Endothelial cell of umbilical vein (primary cell): ENCODE results near the gene KRT77. TPM values are rescaled to one million over a fixed set of nuclear protein-coding genes. Genes with fewer than 3 reads are reported as not detected.

Source experiments
- BruUV-seq: library from RNA; stranded (reverse); fragments of 400-500 nt; replicated peaks from 2 replicates; lab custom pipeline; 2021; lab: Mats Ljungman, UMichigan
- CTCF ChIA-PET: fragments of 300-600, 350-600 bp; sonication (Branson Sonifier 250); formaldehyde crosslinking; loops from one replicate; lab custom pipeline; 2021; ENCODE audit warnings: antibody characterized with exemption, inconsistent platforms; lab: Charles Lee
- POLR2A ChIA-PET: fragments of 300-600, 350-600 bp; sonication (Branson Sonifier 250); formaldehyde crosslinking; loops from one replicate; lab custom pipeline; 2021; ENCODE audit warnings: antibody characterized with exemption, inconsistent platforms; lab: Charles Lee
- DNase-seq: peaks from one replicate; pipeline ENCODE4 v3.0.0-alpha.2; 2011; ENCODE audit warnings: low read depth, low spot score
- FAIRE-seq: peaks from 2 replicates; lab custom pipeline; 2011; peaks lifted over from hg19 to GRCh38; lab: Jason Lieb, UNC
- H2AFZ ChIP-seq: 2 replicates; pipeline ENCODE4 v1.6.0; 2012; ENCODE audit warnings: low read depth, low read length, control low read depth, inconsistent platforms
- H3K27ac ChIP-seq: 2 replicates; pipeline ENCODE4 v1.5.1; 2011; ENCODE audit warnings: low read depth, mild to moderate bottlenecking, control low read depth, low read length, moderate library complexity; ENCODE audit not compliant: insufficient read depth
- H3K27me3 ChIP-seq, 2 experiments: 2 replicates each; pipeline versions ENCODE4 v1.6.0 to v1.6.1; 2011; ENCODE audit warnings: low read length in 2 of 2, mixed read lengths in 1 of 2; ENCODE audit not compliant: control insufficient read depth in 2 of 2, insufficient read depth in 2 of 2
- H3K36me3 ChIP-seq, 2 experiments: 2 replicates in 1 of 2; 3 replicates in 1 of 2; pipeline ENCODE4 v1.5.1; 2011; ENCODE audit warnings: low read length in 2 of 2, mild to moderate bottlenecking in 1 of 2, moderate library complexity in 1 of 2; ENCODE audit not compliant: control insufficient read depth in 2 of 2, insufficient read depth in 2 of 2; ENCODE audit errors: extremely low read depth in 1 of 2
- H3K4me1 ChIP-seq: 3 replicates; pipeline ENCODE4 v1.5.1; 2011; ENCODE audit warnings: mild to moderate bottlenecking, low read length; ENCODE audit not compliant: control insufficient read depth, insufficient read depth; ENCODE audit errors: extremely low read depth
- H3K4me2 ChIP-seq: 2 replicates; pipeline ENCODE4 v1.6.1; 2011; ENCODE audit warnings: low read length, control low read depth, mixed read lengths; ENCODE audit not compliant: insufficient read depth
- H3K4me3 ChIP-seq, 3 experiments: fragments of 200-600 bp in 1 of 3; sonication (generic), shearing (Covaris generic) in 1 of 3; replicated peaks in 1 of 3; 2 replicates each; pipeline ENCODE4 v1.5.1; 2011 to 2016; ENCODE audit warnings: control low read depth in 3 of 3, low read length in 3 of 3, mild to moderate bottlenecking in 2 of 3, inconsistent platforms in 1 of 3, low read depth in 1 of 3, moderate library complexity in 1 of 3; ENCODE audit not compliant: insufficient read depth in 1 of 3
- H3K79me2 ChIP-seq: 2 replicates; pipeline ENCODE4 v1.6.0; 2012; ENCODE audit warnings: low read length, inconsistent platforms; ENCODE audit not compliant: control insufficient read depth, insufficient read depth
- H3K9ac ChIP-seq: replicated peaks from 2 replicates; pipeline ENCODE3; 2011; ENCODE audit warnings: low read length, control low read depth; ENCODE audit not compliant: insufficient read depth; ENCODE audit errors: extremely low read depth
- H3K9me1 ChIP-seq: replicated peaks from 3 replicates; pipeline ENCODE4 v1.6.0; 2011; ENCODE audit warnings: mild to moderate bottlenecking, low read length; ENCODE audit not compliant: control insufficient read depth, insufficient read depth; ENCODE audit errors: extremely low read depth
- H3K9me3 ChIP-seq: replicated peaks from 2 replicates; pipeline ENCODE4 v1.5.1; 2012; ENCODE audit warnings: low read length, inconsistent platforms; ENCODE audit not compliant: control insufficient read depth, insufficient read depth
- H4K20me1 ChIP-seq: replicated peaks from 2 replicates; pipeline ENCODE3; 2011; ENCODE audit warnings: mild to moderate bottlenecking, low read length; ENCODE audit not compliant: control insufficient read depth, insufficient read depth; ENCODE audit errors: extremely low read depth
- EZH2 ChIP-seq: IDR thresholded peaks from 2 replicates; pipeline ENCODE4 v1.6.1; 2012; ENCODE audit warnings: borderline replicate concordance, low read depth, mild to moderate bottlenecking, moderate library complexity, low read length, inconsistent platforms; ENCODE audit not compliant: severe bottlenecking
- FOS ChIP-seq: IDR thresholded peaks from 2 replicates; pipeline ENCODE4 v1.6.1; 2011; ENCODE audit warnings: mild to moderate bottlenecking, low read length, moderate library complexity, borderline replicate concordance; ENCODE audit not compliant: insufficient read depth
- JUN ChIP-seq: IDR thresholded peaks from 2 replicates; pipeline ENCODE4 v1.6.1; 2011; ENCODE audit warnings: borderline replicate concordance, low read depth; ENCODE audit not compliant: insufficient read length, insufficient read depth
- MYC ChIP-seq: IDR thresholded peaks from one replicate; pipeline ENCODE4 v1.6.1; 2011; ENCODE audit warnings: mild to moderate bottlenecking, low read depth, low read length
- POLR2AphosphoS5 ChIP-seq: IDR thresholded peaks from 2 replicates; pipeline ENCODE4 v1.6.1; 2012; ENCODE audit warnings: low read depth, mild to moderate bottlenecking, control low read depth, low read length, moderate library complexity; ENCODE audit not compliant: insufficient read depth
- dilution Hi-C: fragments of 300-500 bp; cut with MboI; formaldehyde crosslinking; loops from one replicate; pipeline ENCODE4 v1.15.0; 2019; ENCODE audit warnings: low sequenced_read_pairs; ENCODE audit not compliant: extremely low pct_ligation_motif_present
- intact Hi-C: fragments of 100-400 bp; cut with micrococcal nuclease; formaldehyde crosslinking; loops from one replicate; pipeline ENCODE4 v1.10.0; 2022
- polyA plus RNA-seq, 4 experiments: library from polyadenylated mRNA; depleted of rRNA in 3 of 4; stranded (reverse) in 3 of 4; unstranded in 1 of 4; fragments of >200 nt; gene quantifications; 2 replicates each; pipeline versions ENCODE4 v1.2.1 to v1.2.3, GENCODE V29; 2011 to 2012; ENCODE audit warnings: missing spikeins in 1 of 4
- total RNA-seq: library from RNA; stranded (reverse); gene quantifications from 2 replicates; pipeline ENCODE4 v1.2.3, GENCODE V29; 2021
- TF ChIP-seq, protein P1 (sequence below), 2 donors: IDR thresholded peaks; 1 replicate in 1 of 2; 2 replicates in 1 of 2; pipeline ENCODE4 v1.5.1; 2011; ENCODE audit warnings: low read length in 2 of 2, mild to moderate bottlenecking in 2 of 2, moderate library complexity in 2 of 2, control low read depth in 1 of 2, inconsistent platforms in 1 of 2, low read depth in 1 of 2; ENCODE audit not compliant: insufficient read depth in 1 of 2; ENCODE audit errors: extremely low read depth in 1 of 2
- TF ChIP-seq, protein P2 (sequence below): IDR thresholded peaks from 2 replicates; pipeline ENCODE4 v1.6.1; 2011; ENCODE audit not compliant: insufficient read depth, insufficient read length

KRT77 gene
- total and polyA plus RNA-seq, 2 donors (not counting 3 experiments of a cell fraction or from before 2014, with no cell fraction given): not detected

GRCh38 chr12:52669426-52669825, 33.9 kb downstream of the KRT77 start:
- no peaks in the 10 kb centered on the region for H3K36me3 ChIP-seq
- H2AFZ ChIP-seq: no peak overlapping the region
- ChIA-PET POLR2A (no interaction called here), CTCF (no interaction called here)
- H3K4me2 ChIP-seq: no peak overlapping the region
- no peak for FAIRE-seq
- intact Hi-C loops: no loop called here
- no peaks in the 10 kb centered on the region for H3K9me1 ChIP-seq
- TF ChIP-seq, protein P1, sequence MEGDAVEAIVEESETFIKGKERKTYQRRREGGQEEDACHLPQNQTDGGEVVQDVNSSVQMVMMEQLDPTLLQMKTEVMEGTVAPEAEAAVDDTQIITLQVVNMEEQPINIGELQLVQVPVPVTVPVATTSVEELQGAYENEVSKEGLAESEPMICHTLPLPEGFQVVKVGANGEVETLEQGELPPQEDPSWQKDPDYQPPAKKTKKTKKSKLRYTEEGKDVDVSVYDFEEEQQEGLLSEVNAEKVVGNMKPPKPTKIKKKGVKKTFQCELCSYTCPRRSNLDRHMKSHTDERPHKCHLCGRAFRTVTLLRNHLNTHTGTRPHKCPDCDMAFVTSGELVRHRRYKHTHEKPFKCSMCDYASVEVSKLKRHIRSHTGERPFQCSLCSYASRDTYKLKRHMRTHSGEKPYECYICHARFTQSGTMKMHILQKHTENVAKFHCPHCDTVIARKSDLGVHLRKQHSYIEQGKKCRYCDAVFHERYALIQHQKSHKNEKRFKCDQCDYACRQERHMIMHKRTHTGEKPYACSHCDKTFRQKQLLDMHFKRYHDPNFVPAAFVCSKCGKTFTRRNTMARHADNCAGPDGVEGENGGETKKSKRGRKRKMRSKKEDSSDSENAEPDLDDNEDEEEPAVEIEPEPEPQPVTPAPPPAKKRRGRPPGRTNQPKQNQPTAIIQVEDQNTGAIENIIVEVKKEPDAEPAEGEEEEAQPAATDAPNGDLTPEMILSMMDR (IDR thresholded peaks at IDR 0.05; ENCODE audit: extremely low read depth in 1 of 2, insufficient read depth in 1 of 2, low read depth in 1 of 2, low read length in 2 of 2): no peak
- TF ChIP-seq MYC (no peak), FOS (no peak), POLR2AphosphoS5 (no peak), EZH2 (no peak), JUN (no peak)
- TF ChIP-seq, protein P2, sequence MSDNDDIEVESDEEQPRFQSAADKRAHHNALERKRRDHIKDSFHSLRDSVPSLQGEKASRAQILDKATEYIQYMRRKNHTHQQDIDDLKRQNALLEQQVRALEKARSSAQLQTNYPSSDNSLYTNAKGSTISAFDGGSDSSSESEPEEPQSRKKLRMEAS: no peak
- no peaks in the 10 kb centered on the region for H4K20me1 ChIP-seq
- no peaks in the 10 kb centered on the region for H3K79me2 ChIP-seq
- dilution Hi-C loops: no loop called here
- DNase-seq: no peak
- H3K27me3 ChIP-seq: peaks cover 0 to 3% of the 10 kb centered on the region in 2 experiments
- no peak overlapping the region for H3K27ac ChIP-seq
- H3K9me3 ChIP-seq: no peaks in the 10 kb centered on the region
- no peak overlapping the region for H3K9ac ChIP-seq
- H3K4me1 ChIP-seq: no peaks in the 10 kb centered on the region
- no TSS peak for BruUV-seq
- no peak overlapping the region for H3K4me3 ChIP-seq
